Uterus (tissue), 2 donors: ENCODE measurements around the gene SEC24D.

ENCODE experiments used
- CTCF ChIP-seq, 4 experiments: fragments of 200-600 bp in 2 of 4; fragments of 450-650 bp in 2 of 4; sonication (generic) in 2 of 4; IDR thresholded peaks; one replicate each; pipeline ENCODE4 v1.5.1; 2016 to 2019; ENCODE audit warnings: antibody characterized with exemption in 4 of 4, mild to moderate bottlenecking in 2 of 4, moderate library complexity in 1 of 4
- POLR2A ChIP-seq, 2 donors: fragments of 450-650 bp; IDR thresholded peaks; one replicate each; pipeline ENCODE4 v1.6.1; 2016; ENCODE audit warnings: antibody characterized with exemption in 2 of 2, mild to moderate bottlenecking in 1 of 2, moderate library complexity in 1 of 2

- TF ChIP-seq CTCF (IDR thresholded peaks at IDR 0.05), result no peak
- no peak for TF ChIP-seq POLR2A (IDR thresholded peaks at IDR 0.05)
Measured at GRCh38 chr4:118756429-118756828, 79.5 kb downstream of the SEC24D start.
